ENCODE data around the gene NHP2.
A peak's percentile ranks its signal among the peaks of the same experiment; 100 is the strongest.
"Not testable (repeated sequence)": the region's sequence is repeated elsewhere in the genome, so short reads cannot be mapped to it uniquely, and the experiment has no call there.

Gene NHP2

DNA sequence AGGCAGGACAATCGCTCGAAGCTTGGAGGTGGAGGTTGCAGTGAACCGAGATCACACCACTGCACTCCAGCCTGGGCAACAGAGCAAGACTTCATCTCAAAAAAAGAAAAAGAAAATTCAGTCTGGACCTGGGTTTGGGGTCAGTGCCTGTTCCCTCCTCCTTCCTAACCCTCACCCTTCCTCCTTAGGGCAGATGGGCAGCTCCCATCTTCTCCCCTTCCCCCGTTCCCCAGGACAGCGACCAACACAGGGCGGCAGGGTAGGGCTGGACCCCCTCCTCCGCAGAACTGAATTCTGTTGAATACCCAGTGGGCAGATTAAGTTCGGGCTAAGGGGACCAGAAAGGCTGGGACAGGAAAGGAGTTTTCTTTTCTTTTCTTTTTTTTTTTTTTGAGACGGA is 24.4 kb downstream of the NHP2 start:
- DNase-seq: no peak

DNA sequence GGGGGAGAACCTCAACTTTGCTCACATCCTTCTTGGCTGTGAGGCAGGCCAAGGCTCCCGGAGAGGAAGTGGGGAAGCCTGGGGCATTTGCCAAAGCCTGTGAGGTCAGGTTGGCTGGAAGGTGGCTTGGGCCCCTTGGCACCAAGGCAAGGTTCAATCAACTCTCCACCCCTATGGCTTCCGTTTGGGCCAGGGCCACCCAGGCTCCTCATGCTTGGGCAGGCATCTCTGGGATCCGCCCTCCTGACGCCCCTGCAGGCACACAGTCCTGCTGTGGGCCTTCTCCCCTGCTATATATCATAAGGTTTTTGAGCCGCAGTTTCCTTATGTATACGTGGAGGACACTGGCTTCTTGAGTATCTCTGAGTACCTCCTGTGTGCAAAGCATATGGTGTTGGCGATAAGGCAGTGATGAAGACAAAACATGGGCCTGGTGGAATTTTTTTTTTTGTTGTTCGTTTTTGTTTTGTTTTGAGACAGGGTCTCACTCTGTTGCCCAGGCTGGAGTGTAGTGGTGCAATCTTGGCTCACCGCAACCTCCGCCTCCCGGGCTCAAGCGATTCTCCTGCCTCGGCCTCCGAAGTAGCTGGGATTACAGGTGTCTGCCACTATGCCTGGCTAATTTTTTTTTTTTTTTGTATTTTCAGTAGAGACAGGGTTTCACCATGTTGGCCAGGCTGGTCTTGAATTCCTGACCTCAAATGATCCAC is 26.2 kb downstream of the NHP2 start:
- DNase-seq: not testable (repeated sequence)

DNA sequence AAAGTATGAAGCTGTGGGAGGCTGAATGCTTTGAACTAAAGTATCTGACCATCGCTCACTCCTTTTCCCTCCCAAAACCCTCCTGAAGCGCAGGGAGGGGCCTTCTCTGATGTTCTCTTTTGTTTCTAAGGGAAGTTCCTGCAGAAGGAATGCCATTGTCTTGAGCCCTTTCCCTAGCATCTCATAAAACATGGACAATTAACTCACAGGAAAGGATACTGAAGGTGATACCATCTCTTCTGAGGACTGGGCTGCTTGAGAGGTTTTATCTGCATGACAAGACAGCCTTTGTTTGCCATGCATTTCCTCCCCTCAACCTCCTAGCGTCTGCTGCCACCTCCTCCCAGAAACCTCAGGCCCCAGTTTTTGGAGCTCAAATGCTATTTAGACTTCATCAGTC is 27.1 kb downstream of the NHP2 start:
- no peak for DNase-seq

DNA sequence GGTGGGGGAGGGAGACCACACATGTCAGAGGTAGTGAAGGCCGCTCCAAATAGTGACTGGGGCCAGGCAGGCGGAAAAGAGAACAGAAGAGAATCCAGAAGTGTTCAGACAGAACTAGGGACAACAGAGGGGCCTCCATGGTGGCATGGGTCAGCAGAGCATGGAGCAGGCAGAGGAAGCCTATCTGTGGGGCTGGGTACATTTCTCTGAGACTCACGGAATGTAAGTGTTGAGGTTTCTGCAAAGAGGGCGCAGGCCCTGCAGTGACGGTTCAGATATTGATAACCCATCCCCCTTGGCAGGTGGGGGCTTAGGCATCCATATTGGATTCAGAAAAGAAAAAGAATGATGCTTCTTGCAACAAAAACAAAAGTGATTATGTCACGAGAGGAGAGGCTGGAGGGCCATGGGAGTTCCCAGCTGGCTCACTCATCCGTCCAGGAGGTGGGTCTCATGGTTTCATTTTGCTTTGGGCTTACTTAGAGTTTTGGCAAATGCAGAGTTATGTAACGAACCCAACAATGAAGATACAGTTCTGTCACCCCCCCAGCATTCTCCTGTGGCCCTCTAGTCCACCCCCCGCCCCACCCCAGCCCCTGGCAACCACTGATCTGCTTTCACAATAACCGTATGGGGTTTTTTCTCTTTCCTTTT is 28.3 kb downstream of the NHP2 start:
- DNase-seq: no peak

DNA sequence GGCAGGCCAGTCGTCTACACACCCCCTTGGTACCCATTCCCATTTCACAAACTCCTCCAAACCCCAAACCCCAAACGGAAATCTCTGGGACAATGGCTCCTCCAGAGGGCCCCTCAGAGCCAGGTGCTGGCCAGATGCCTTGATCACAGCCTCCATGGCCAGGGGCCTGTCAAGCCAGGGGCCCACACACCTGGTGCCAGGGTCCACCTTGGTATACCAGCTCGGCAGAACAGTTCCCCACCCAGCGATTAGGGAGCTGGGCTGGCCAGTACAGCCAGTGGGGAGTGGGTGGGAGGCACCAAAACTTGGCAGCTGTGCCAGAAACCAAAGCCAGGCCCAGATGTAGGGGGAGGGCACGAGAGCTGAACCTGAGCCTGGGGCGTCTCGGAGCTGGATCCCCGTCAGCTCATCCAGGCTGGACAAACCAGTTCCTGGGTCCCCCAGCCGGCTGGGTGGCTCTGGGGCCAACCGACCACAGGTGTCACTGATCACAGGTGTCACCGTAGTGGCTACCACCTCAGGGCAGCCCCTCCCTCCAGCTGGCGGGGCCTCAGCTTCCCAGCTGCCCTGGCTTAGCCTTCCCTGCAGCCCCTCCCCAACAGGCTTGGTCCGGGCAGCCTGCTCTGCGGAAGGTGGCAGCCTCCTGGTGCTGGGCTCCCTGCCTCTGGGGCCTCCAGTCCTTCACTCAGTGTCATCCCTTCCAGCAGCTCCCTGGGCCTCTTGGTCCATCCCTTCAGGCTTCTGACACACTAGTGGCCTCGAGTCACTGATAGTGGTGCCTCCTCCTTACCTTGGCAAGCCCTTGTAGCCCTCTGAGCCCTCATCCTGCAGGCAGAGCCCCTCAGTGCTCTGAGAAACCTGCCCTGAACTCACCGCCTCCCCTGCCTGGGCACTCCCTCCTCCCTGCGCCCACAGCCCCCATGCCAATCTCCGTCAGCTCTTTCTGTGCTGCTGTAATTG is 29.4 kb downstream of the NHP2 start:
- DNase-seq: no peak

DNA sequence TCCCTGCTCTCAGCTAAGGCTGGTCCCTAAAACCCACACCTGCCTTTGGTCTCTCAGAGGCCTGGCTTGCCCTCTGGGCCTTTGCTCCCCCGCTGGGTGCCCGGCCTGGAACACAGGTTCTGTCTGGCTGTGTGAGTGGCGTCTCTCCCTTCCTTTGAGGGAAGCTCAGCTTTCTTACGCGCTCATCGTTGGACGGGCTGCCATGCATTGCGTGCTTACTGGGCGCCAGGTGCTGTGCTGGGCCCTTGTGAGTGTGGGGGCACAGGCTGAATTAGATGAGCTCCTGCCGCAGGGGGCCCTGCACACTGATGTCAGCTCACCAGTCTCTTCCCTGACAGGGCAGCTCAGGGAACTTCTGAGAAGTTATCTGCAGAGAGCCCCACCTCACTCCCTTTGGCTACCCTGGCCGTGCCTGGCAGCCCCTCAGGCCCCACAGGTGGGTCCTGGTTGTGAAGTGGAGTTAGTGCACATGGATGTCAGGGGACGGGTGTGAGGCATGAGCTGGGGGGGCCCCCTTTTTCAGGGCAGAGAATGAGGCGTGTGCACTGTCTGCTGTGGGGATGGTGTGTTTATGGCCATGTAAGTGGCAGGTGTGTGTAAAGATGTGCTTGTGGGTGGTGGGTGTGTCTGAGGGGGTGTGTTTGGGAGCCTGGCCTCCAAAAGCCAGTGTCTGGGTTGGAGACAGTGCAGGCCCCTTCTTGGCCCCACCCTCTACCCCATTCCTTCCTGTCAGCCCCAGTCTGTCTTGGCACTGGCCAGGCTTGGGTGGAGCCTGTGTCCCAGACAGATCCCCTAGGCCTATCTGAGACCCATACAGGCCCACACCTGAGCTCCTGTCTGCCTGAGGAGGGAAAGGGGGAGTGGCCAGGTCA is 30.4 kb downstream of the NHP2 start:
- no peak for DNase-seq

DNA sequence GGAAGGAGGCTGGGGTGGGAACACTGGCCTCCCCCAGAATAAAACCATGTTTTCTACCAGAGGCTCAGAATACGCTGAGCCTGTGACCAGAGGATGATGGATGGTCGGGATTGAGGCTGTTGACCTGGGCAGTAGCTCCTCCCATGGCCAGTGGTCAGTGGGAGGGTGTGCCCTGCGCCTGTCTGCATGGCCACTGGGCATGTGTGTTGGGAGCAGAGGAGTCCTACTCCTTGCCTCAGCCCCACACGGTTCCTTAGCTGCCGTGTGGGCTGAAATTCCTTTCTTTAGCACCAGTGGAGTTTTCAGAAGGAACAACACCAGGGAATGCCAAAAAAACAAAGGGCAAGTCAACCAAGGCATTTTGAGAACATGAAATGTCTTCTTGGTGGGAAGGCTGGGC is 31.3 kb downstream of the NHP2 start:
- DNase-seq: no peak

DNA sequence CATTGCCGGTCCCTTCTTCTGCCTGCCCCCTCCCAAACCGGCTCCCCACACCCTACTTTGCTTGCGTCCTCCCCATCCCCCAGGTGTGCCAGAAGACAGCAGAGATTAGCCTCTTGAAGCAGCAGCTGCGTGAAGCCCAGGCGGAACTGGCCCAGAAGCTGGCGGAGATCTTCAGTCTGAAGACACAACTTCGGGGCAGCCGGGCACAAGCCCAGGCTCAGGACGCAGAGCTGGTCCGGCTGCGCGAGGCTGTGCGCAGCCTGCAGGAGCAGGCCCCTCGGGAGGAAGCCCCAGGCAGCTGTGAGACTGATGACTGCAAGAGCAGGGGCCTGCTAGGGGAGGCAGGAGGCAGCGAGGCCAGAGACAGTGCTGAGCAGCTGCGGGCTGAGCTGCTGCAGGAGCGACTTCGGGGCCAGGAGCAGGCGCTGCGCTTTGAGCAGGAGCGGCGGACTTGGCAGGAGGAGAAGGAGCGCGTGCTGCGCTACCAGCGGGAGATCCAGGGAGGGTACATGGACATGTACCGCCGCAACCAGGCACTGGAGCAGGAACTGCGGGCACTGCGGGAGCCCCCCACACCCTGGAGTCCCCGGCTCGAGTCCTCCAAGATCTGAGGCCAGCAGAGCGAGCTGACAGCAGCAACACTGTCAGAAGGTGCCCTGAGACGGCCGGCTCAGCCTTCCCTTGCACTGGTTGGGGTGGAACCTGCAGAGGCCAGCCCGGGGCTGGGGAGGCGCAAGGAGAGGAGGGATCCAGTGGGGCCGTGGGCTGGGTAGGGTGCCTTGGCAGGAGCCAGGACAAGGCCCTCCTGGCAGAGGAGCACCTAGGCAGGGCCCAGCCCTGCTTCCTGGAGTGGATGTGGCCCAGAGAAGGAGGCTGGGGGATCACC is 32.1 kb downstream of the NHP2 start:
- DNase-seq: no peak

DNA sequence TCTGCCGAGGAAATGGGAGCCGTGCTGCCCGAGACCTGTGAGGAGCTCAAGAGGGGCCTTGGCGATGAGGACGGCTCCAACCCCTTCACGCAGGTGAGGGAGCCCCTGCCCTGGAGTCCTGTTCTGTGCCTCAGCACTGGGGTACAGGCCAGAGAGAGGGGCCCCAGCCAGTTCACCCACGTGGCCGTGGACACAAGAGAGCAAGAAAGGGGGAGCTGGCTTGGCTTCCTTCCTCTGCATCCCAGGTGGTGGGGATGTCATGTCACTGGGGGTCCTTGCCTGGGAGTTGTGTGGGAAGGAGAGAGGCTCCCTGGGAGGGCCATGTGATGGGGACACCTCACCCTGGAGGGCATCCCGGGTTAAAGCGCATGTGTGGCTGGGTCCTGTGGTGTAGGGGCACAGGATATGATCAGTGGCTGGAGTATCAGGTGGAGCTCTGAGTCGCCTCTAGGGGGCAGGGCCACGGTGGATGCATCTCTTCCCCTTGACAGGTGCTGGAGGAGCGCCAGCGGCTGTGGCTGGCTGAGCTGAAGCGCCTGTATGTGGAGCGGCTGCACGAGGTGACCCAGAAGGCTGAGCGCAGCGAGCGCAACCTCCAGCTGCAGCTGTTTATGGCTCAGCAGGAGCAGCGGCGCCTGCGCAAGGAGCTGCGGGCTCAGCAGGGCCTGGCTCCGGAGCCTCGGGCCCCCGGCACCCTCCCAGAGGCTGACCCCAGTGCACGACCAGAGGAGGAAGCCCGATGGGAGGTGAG is 32.9 kb downstream of the NHP2 start:
- peak; percentile 73 for DNase-seq

DNA sequence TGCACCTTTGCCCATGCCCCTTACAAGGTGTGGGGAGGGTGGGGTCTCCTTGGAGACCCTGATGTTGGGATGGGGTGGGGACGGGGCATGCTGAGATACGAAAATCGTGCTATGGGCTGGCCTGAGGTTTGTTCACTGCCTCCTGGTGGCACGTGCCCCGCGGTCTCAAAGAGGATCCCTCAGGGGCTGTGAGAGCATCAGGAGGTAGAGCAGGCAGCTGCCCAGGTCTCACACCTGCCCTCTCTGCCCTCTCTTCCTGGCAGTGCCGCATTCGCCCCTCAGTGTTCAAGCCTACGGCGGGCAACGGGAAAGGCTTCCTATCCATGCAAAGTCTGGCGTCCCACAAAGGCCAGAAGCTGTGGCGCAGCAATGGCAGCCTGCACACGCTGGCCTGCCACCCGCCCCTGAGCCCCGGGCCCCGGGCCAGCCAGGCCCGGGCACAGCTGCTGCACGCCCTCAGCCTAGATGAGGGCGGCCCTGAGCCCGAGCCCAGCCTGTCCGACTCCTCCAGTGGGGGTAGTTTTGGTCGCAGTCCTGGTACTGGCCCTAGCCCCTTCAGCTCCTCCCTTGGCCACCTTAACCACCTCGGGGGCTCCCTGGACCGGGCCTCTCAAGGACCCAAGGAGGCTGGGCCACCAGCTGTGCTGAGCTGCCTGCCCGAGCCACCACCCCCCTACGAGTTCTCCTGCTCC is 33.6 kb downstream of the NHP2 start:
- DNase-seq: no peak

DNA sequence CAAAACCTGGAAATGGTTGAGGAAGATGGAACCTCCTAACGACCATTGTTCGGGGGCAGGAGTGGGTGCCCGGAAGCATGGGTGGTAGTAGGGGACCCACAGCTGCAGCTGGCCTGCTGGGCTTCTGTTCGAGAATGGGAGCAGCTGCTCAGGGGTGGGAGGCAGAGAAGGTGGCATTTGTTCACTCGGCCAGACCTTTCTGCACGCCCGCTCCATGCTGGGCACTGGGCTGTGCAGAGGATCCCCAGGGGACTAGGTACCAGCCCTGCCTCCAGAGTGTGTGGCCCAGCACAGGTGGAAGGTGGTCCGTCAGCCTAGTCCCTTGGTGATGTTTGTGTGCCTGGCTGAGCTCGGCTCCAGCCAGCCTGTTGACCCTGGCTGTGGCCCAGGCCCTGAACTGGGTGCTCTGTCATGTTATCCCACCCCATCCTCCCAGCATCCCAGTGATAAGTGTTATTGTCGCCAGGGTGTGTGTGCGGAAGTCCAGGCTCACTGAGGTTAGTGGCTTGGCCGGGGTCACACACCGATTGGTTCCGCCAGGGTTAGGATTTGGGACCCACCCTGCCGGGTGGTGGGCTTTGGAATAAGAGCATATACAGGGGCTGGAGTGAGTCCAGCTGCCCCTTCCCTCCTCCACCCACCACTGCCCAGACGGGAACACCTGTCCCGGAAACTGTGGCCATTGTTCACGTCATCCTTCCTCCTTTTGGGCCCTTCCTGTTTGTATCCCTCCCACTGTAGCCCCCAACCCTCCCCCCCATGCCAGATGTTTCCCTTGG is 35.6 kb downstream of the NHP2 start:
- DNase-seq: no peak

DNA sequence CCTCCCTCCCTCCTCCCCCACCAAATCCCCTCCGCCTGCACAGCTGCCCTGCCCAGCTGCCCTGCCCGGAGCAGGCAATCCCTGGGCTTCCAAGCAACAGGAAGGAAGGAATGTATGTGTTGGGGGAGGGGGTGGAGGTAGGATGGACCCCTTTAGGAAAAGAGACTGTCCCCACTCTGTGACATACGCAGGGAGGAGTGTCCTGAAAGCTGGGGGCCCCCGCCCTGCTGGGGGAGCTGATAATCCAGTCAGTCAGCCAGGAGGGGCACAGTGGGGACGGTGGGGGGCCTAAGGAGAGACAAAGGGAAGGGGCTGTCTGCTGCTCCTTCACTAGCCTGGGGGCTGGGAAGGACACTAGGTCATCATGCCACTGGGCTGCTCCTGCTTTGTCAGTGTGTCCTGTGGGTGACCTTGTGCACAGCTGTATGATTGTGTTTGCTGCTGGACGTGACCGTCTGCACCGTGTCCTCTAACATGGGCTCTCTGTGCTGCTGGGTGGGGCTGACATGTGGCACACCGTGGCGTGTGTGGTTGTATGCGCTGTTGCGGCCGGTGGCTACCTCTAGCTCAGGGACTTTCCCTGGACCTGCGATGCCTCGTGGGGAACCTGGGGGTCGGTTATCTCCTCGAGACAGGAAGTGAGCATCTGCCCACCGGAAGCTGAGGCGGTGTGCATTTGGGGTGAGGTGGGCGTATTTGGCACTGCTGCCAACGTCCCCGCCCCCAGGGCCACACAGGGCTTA is 37.4 kb downstream of the NHP2 start:
- DNase-seq: no peak

DNA sequence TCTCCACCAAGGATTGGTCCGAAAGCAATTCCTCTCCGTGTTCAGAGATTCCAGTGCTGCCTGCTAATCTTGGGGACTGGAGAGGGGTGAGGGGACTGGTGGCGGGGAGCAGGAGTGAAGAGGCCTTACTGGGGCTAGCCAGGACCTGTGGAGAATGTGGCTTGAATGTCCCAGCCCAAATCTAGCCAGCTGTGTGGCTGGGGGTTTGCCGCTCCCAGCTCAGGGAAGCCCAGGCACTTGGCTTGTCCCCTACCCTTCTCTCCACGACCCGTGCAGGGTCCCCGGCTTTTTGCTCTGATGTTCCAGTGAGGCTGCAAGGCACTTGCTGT is 37.9 kb downstream of the NHP2 start:
- DNase-seq: no peak

DNA sequence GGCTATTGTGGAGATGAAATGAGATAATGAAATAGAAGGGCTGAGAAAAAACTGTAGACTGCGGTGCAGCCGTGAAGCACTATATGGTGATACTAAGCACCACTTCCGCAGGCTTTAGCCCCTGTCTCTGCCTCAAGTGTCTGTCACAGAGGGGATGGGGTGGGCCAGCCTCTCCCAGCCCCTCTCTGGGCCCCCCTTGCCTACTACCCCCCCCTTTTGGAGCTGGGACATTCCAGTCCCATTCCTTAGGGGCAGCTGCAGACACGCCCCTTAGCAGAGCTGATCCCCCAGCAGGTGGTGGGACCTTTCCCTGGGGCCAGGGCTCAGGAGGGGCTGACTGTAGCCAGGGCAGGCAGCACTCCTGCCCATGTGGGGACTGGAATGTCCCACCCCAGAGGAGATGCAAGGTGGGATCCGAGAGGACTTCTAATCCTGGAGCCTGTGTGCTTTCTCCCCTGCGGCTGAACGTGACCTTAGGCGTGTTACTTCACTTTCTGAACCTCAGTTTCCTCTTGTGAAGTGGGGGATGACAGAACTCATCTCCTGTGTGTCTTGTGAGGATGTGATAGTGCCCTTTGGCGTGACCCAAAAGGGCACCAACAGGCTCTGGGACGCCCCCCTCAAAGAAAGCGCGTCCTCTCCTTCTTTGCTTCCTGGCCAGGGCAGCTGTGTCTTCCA is 38.4 kb downstream of the NHP2 start:
- DNase-seq: no peak

DNA sequence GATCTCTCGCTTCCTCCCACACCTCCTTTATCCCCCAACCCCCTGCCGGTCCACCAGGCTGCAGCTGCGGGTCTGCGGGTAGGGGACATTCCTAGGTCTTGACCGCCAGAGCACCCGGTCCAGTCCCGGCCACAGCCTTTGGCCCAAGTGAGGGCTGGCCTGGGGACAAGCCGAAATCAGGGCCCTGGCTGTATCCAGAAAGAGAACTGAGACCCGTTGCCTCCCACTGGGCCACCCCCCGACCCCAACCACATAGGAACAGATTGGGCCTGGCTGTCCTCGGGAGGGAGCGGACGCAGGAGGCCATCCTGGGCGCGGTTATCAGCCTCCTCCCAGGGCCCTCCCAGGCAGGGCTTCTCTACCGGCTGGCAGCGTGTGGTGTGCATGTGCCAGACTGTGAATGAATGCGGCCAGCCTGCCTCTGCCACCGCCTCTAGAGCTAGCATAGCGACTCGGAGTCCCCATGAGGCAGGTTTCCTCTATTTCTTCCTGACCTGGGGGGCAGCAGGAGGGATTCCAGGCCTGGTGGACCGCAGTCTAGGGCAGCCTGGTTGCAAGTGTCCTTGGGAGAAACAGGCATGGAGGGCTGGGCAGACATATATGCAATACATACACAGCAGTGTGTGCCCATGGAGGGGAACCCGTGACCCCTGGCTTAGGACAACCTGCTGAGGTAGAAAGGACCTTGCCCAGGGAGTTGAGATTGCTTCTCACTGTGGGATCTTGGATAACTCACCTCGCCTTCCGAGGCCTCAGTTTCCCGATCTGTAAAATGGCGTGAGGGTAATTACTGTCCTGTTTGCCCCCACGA is 39.2 kb downstream of the NHP2 start:
- DNase-seq: no peak

DNA sequence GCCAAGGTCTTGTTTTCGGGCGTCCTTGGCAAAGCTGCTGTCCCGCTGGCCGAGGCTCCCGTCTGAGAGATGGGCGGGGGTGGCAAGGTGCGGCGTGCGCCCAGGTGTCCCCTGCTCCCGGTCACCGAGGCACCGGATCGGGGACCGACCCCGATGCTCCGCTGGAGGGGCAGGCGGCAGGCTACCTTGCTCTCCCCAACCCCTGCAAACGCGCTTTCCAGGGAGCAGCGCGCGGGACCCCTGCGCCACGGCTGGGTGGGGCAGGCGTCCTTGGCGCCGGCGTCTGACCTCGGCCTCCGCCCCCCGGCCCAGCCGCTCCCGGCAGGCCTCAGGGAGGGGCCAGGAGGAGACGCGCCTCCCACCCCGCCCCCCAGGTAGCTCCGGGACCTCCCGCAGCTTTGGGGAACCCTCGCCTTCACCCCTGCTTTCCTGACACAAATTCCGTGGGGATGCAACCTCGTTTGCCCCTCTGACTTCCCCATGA is 39.8 kb downstream of the NHP2 start:
- DNase-seq: no peak

DNA sequence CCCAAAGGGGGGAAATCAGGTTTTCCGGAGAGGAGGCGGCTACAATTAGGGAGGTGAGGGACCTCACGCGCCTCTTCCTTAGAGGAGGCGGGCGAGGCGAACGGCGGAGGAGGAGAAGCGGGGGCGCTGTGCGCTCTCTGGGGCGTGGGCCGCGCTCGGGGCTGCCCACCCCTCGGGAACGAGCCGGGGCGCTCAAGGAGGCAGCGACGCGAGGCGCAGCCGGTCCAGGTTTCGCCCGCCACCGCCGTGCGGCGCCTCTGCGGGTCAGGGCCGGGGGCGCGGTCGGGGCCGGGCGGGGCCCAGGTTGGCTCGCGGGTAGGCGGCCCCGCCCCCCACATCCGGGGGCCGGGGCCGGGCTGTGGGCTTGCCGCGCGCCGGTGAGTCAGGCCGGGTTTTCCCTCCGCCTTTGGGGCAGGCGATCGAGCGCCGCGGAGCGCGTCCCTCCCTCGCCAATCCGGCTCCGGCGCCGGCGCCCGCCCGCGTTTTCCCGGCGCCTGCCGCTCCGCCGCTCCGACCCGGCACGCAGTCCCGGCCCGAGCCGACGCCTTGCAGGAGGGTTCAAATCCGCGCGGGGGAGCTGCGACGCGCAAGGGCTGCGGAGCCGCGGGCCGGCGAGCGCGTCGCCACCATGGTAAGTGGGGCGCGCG is 40.4 kb downstream of the NHP2 start, which contains the start of gene N4BP3:
Gene N4BP3, plus strand, starts transcription at position 392 of the 647 bp plus-strand sequence. CDS start 6,052 bp downstream, outside the sequence.
- DNase-seq: peak; percentile 12

All from DMS153 (cell line).